ENCODE results near the gene CDH24. TPM values are rescaled to one million over a fixed set of nuclear protein-coding genes. Genes with fewer than 3 reads are reported as not detected.
A peak's percentile ranks its signal among the peaks of the same experiment; 100 is the strongest.

The CDH24 gene
- total and polyA plus RNA-seq, 9 of the 15 experiments (the other 6 are each of a cell fraction or from before 2014, with no cell fraction given) = 0.04 to 16.2 (median 4.9) TPM

DNA sequence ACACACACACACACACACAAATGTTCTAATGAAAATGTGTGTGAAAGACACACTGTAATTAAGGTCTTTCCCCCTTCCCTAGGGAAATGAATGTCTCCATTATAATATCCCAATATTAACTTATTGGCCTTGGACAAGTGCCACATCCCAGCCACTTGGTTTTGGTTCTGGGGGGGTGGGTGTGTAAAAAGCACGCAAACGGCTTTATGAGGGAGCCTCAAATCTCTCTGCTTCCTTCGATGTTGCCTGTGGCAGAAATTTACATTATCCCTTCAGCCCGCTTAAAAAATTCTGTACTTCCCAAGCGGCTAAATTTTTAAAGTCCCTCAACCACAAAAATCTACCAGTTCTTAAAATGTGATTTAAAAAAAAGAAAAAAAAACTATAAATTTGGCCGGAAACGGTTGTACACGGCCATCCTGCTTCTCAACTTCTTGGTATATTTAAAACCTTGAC lies 47.8 kb downstream of the CDH24 start (continued):
- TF ChIP-seq FUS (optimal IDR thresholded peaks at IDR 0.05; ENCODE audit: low read depth, low read length) = no peak
- TF ChIP-seq NBN (IDR thresholded peaks at IDR 0.05; ENCODE audit: low read depth) = peak; percentile 40; the same call in 1 of the 2 replicates
- no peak for TF ChIP-seq TRIM28 (IDR thresholded peaks at IDR 0.05)
- 0 out of 2 replicates have a peak, but pooled peaks have one; percentile 19 for TF ChIP-seq HDAC2 (IDR thresholded peaks at IDR 0.05)
- TF ChIP-seq SMAD2 (IDR thresholded peaks at IDR 0.05; ENCODE audit: low read depth, low read length) = no peak
- 0 out of 2 replicates have a peak, but pooled peaks have one; percentile 31 for TF ChIP-seq ZNF311 (CRISPR knock-in tag; IDR thresholded peaks at IDR 0.05)
- TF ChIP-seq KDM5B (IDR thresholded peaks at IDR 0.05; ENCODE audit: insufficient replicate concordance, low read depth, low read length) = peak; percentile 0
- peak; percentile 40; the same call in 1 of the 2 replicates for TF ChIP-seq ELF1 (tag; IDR thresholded peaks at IDR 0.05)
- TF ChIP-seq, protein P1, sequence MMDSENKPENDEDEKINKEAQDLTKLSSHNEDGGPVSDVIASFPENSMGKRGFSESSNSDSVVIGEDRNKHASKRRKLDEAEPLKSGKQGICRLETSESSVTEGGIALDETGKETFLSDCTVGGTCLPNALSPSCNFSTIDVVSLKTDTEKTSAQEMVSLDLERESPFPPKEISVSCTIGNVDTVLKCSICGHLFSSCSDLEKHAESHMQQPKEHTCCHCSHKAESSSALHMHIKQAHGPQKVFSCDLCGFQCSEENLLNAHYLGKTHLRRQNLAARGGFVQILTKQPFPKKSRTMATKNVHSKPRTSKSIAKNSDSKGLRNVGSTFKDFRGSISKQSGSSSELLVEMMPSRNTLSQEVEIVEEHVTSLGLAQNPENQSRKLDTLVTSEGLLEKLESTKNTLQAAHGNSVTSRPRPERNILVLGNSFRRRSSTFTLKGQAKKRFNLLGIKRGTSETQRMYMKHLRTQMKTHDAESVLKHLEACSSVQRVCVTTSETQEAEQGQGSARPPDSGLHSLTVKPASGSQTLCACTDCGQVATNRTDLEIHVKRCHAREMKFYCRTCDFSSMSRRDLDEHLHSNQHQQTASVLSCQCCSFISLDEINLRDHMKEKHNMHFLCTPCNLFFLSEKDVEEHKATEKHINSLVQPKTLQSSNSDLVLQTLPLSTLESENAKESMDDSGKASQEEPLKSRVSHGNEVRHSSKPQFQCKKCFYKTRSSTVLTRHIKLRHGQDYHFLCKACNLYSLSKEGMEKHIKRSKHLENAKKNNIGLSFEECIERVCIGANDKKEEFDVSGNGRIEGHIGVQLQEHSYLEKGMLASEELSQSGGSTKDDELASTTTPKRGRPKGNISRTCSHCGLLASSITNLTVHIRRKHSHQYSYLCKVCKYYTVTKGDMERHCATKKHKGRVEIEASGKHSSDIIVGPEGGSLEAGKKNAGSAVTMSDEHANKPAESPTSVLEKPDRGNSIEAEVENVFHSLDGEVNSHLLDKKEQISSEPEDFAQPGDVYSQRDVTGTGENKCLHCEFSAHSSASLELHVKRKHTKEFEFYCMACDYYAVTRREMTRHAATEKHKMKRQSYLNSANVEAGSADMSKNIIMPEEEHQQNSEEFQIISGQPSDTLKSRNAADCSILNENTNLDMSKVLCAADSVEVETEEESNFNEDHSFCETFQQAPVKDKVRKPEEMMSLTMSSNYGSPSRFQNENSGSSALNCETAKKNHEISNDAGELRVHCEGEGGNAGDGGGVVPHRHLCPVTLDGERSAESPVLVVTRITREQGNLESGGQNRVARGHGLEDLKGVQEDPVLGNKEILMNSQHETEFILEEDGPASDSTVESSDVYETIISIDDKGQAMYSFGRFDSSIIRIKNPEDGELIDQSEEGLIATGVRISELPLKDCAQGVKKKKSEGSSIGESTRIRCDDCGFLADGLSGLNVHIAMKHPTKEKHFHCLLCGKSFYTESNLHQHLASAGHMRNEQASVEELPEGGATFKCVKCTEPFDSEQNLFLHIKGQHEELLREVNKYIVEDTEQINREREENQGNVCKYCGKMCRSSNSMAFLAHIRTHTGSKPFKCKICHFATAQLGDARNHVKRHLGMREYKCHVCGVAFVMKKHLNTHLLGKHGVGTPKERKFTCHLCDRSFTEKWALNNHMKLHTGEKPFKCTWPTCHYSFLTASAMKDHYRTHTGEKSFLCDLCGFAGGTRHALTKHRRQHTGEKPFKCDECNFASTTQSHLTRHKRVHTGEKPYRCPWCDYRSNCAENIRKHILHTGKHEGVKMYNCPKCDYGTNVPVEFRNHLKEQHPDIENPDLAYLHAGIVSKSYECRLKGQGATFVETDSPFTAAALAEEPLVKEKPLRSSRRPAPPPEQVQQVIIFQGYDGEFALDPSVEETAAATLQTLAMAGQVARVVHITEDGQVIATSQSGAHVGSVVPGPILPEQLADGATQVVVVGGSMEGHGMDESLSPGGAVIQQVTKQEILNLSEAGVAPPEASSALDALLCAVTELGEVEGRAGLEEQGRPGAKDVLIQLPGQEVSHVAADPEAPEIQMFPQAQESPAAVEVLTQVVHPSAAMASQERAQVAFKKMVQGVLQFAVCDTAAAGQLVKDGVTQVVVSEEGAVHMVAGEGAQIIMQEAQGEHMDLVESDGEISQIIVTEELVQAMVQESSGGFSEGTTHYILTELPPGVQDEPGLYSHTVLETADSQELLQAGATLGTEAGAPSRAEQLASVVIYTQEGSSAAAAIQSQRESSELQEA (IDR thresholded peaks at IDR 0.05; ENCODE audit: low read depth) = no peak
- TF ChIP-seq, protein P2, sequence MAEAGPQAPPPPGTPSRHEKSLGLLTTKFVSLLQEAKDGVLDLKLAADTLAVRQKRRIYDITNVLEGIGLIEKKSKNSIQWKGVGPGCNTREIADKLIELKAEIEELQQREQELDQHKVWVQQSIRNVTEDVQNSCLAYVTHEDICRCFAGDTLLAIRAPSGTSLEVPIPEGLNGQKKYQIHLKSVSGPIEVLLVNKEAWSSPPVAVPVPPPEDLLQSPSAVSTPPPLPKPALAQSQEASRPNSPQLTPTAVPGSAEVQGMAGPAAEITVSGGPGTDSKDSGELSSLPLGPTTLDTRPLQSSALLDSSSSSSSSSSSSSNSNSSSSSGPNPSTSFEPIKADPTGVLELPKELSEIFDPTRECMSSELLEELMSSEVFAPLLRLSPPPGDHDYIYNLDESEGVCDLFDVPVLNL (CRISPR knock-in tag; IDR thresholded peaks at IDR 0.05; ENCODE audit: low read depth) = no peak
- 0 out of 2 replicates have a peak, but pooled peaks have one; percentile 13 for TF ChIP-seq FOSL1 (tag; conservative IDR thresholded peaks at IDR 0.05)
- TF ChIP-seq TRIM24 (IDR thresholded peaks at IDR 0.05) = no peak
- no peak for TF ChIP-seq NONO (IDR thresholded peaks at IDR 0.05; ENCODE audit: low read depth in 2 of 2, low read length in 1 of 2)
- no peak for TF ChIP-seq BACH1 (tag; IDR thresholded peaks at IDR 0.05)
- no peak for TF ChIP-seq ZNF436 (CRISPR knock-in tag; IDR thresholded peaks at IDR 0.05)
- no peak for TF ChIP-seq RBM34 (IDR thresholded peaks at IDR 0.05; ENCODE audit: borderline replicate concordance, insufficient read depth, low read length)
- TF ChIP-seq GABPA (tag; conservative IDR thresholded peaks at IDR 0.05; ENCODE audit: low read depth) = peak; percentile 45; the same call in 1 of the 2 replicates
- TF ChIP-seq, protein P3, sequence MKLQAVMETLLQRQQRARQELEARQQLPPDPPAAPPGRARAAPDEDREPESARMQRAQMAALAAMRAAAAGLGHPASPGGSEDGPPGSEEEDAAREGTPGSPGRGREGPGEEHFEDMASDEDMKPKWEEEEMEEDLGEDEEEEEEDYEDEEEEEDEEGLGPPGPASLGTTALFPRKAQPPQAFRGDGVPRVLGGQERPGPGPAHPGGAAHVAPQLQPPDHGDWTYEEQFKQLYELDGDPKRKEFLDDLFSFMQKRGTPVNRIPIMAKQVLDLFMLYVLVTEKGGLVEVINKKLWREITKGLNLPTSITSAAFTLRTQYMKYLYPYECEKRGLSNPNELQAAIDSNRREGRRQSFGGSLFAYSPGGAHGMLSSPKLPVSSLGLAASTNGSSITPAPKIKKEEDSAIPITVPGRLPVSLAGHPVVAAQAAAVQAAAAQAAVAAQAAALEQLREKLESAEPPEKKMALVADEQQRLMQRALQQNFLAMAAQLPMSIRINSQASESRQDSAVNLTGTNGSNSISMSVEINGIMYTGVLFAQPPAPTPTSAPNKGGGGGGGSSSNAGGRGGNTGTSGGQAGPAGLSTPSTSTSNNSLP (IDR thresholded peaks at IDR 0.05; ENCODE audit: borderline replicate concordance, low read depth, low read length) = no peak
- peak; percentile 15; the same call in 1 of the 2 replicates for TF ChIP-seq ELF2 (CRISPR knock-in tag; IDR thresholded peaks at IDR 0.05)
